Coronary artery (tissue), 2 donors: ENCODE data around the gene ZNF398.

Experiments
- DNase-seq: peaks from one replicate; pipeline ENCODE4 v3.0.0-alpha.2; 2017; ENCODE audit warnings: low spot score
- H3K27ac ChIP-seq, 2 donors: fragments of 200-600 bp; sonication (generic); one replicate each; pipeline ENCODE4 v1.5.1; 2016 to 2019
- H3K4me3 ChIP-seq: fragments of 200-600 bp; sonication (generic); 2 replicates; pipeline ENCODE4 v1.5.1; 2016; ENCODE audit warnings: mild to moderate bottlenecking, moderate library complexity
- CTCF ChIP-seq: fragments of 200-600 bp; sonication (generic); IDR thresholded peaks from one replicate; pipeline ENCODE4 v1.5.1; 2019; ENCODE audit warnings: antibody characterized with exemption

Gene ZNF398

DNA sequence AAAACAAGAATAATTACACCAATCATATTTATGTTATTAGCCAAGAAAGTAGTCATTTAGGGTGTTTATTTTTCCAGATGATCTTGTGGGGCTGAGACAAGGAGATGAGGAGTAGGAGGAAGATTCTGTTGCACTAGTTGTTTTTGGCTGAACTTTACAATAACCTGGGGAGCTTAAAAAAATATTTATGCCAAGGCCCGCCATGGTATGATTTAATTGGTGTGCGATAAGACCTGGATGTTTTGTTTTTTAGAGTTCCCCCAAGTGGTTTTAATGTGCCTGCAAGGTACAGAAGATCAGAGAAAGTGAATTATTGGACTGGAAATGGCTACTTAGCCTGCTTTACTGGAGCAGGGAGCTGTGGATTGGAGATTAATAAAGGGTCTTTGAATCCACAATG is 41.0 kb downstream of the ZNF398 start:
- Histone ChIP-seq H3K4me3 (no peak overlapping the region), H3K27ac (no peak overlapping the region)
- no peak for TF ChIP-seq CTCF
- DNase-seq = no peak

DNA sequence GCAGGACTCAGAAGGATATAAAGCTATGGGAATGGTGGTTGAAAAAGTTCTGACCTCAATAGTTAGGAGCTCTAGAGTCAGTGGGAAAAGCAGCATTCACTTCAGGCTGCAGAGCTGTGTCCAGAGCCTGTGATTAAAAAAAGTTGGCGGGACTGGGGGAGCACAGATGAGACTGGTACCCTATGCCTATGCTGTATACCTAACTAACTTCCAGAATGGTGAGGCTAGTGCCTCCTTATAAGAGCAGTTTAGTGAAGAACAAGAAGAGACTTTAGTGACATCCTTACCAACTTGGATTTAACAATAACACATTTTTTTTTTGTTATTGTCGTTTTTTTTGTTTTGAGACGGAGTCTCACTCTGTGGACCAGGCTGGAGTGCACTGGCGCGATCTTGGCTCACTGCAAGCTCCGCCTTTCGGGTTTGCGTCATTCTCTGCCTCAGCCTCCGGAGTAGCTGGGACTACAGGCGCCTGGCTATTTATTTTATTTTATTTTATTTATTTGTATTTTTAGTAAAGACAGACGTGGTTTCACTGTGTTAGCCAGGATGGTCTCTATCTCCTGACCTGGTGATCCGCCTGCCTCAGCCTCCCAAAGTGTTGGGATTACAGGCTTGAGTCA is 41.5 kb downstream of the ZNF398 start:
- Histone ChIP-seq H3K27ac (no peak overlapping the region), H3K4me3 (no peak overlapping the region)
- TF ChIP-seq CTCF = no peak
- no peak for DNase-seq

GRCh38 chr7:149191851-149192250 is 44.6 kb downstream of the ZNF398 start:
- no peak for DNase-seq
- H3K4me3 ChIP-seq = no peak overlapping the region
- no peak for TF ChIP-seq CTCF
- no peak overlapping the region for H3K27ac ChIP-seq

GRCh38 chr7:149194799-149195179 is 47.5 kb downstream of the ZNF398 start:
- TF ChIP-seq CTCF = no peak
- peak overlapping the region; percentile 93 for H3K4me3 ChIP-seq
- H3K27ac ChIP-seq = peak overlapping the region; percentile 68 to 95
- DNase-seq = no peak

- Histone ChIP-seq H3K4me3 (peak within 1 kb of the TSS; percentile 93), H3K27ac (peak within 1 kb of the TSS; percentile 68 to 95)
- DNase-seq = peak; percentile 95
- TF ChIP-seq CTCF = peak; percentile 66
Measured at GRCh38 chr7:149195180-149196150, 48.2 kb downstream of the ZNF398 start, which contains the start of gene ZNF282. Gene ZNF282, plus strand, starts transcription at chr7:149195546. Its CDS starts 44 bp downstream, at chr7:149195590.

DNA sequence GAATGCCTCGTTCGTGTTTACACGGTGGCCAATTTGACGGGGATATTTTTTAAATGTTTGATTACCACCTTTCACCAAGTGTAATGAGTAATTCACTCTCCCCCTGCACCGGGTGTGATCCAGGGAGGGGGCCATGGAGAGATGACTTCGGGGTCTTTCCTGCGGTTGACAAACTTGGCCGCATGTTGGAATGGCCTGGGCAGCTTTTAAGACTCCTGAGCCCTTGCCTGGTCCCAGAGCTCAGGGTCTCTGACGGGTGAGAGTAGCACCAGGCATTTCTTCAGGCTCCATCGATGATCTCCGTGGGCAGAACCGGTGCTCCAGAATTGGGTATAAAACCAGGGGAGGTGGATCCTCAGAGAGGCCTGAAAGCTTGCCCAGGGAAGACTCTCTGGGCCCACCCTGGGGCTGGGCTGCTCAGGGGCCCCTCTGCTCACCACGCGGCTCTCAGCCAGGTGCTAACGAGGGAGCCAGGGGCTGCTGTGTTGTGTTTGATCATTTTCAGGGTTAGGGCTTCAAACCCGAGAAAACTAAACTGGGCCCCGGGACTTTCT is 49.0 kb downstream of the ZNF398 start:
- Histone ChIP-seq H3K4me3 (peak overlapping the region; percentile 93), H3K27ac (peak overlapping the region; percentile 68 to 95)
- TF ChIP-seq CTCF = no peak
- DNase-seq = no peak
